ENCODE measurements around the gene NSD1.

DNA sequence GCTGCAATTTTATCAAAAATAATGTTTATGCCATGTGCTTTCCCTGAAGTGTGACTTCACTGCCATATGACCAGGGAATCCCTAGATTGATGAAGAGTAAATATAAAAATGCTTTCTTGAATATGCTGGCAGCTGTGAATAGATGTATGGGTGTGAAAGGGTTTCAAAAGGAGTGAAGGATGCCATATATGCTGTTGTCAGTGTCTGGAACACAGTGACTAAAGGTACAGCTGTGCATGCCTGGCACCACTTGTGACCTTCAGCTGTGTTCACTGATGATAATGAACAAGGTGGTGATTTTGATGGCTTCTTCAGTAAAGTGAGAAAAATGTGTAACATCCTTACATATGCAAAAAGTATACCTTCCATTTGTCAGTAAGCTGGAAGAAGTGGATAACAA, 100.2 kb downstream of the NSD1 start:
- TF ChIP-seq, protein P1, sequence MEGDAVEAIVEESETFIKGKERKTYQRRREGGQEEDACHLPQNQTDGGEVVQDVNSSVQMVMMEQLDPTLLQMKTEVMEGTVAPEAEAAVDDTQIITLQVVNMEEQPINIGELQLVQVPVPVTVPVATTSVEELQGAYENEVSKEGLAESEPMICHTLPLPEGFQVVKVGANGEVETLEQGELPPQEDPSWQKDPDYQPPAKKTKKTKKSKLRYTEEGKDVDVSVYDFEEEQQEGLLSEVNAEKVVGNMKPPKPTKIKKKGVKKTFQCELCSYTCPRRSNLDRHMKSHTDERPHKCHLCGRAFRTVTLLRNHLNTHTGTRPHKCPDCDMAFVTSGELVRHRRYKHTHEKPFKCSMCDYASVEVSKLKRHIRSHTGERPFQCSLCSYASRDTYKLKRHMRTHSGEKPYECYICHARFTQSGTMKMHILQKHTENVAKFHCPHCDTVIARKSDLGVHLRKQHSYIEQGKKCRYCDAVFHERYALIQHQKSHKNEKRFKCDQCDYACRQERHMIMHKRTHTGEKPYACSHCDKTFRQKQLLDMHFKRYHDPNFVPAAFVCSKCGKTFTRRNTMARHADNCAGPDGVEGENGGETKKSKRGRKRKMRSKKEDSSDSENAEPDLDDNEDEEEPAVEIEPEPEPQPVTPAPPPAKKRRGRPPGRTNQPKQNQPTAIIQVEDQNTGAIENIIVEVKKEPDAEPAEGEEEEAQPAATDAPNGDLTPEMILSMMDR (conservative IDR thresholded peaks at IDR 0.05) = no peak
- TF ChIP-seq EZH2 (IDR thresholded peaks at IDR 0.05; ENCODE audit: low read depth) = no peak
